GM19035 (cell line): Measurements from ENCODE around the gene MYOZ1.
"Not testable (repeated sequence)": the region's sequence is repeated elsewhere in the genome, so short reads cannot be mapped to it uniquely, and the experiment has no call there.

Source experiments
- ATAC-seq: cut with Tn5 transposase; IDR thresholded peaks from one replicate; pipeline ENCODE4 v1.9.1; 2021; ENCODE audit not compliant: unreplicated experiment

MYOZ1 gene

DNA sequence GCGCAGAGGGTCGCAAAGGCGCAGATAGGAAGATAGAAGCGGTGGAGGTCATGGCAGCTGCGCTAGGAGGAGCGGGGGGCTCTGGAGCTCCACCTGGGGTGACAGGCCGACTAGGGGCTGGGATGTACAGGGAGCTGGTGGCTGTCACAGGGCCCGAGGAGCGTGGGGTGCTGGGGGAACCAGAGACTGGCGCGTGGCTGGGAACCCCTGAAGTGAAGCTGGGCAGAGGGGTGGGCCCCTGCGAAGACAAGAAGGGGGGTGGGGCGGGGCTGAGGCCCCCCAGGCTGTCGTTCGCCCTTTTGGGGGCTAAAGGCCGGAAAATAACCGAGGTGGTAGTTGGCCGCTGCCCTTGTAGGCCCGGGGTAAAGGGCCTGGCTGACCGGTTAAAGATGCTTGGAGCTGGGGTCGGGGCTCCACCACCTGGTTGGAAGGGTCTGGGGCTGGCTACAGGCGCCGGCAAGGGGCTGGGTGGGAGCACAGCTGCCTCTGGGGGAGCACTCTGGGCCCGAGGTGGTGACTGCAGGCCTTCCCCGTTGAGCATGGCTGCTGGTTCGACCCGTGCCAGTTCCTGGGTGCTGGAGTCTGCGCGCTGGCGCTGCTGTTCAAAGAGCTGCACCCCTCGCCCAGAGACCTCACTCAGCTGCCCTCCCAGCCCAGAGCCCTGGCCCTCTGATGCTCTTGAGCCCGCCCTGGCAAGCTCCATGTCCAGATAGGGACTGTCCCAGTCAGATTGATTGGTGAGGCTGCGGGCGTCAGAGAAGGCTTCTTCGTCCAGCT is 6.8 kb upstream of the MYOZ1 start:
- ATAC-seq, result no peak

- ATAC-seq, result no peak
These were observed 6.1 kb upstream of the MYOZ1 start for GRCh38 chr10:73647211-73647874.

DNA sequence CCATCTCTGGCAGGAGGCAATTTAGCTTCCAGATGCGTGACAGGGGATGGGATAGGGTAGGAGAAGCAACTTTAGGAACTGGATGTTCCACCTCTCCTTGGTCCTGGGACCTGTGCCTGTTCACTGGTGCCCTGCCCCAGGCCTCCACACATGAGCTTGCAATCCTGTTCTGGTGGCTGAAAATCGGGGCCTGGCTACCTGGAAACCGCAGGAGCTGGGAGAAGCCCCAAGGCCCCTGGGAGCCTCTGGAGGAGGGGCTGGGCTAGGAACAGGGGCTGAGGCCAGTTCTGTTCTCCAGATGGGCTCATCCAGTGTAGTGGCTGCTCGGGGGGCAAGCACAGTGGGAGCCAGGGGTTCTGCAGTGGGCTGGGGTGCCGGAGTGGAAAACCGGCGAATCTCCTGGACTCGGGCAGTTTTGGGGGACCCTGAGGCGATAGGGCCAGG is 5.3 kb upstream of the MYOZ1 start:
- no peak for ATAC-seq

- no peak for ATAC-seq
These were observed 4.0 kb upstream of the MYOZ1 start for GRCh38 chr10:73645251-73645650.

- no peak for ATAC-seq
These were observed 3.5 kb upstream of the MYOZ1 start for GRCh38 chr10:73644767-73645166.

DNA sequence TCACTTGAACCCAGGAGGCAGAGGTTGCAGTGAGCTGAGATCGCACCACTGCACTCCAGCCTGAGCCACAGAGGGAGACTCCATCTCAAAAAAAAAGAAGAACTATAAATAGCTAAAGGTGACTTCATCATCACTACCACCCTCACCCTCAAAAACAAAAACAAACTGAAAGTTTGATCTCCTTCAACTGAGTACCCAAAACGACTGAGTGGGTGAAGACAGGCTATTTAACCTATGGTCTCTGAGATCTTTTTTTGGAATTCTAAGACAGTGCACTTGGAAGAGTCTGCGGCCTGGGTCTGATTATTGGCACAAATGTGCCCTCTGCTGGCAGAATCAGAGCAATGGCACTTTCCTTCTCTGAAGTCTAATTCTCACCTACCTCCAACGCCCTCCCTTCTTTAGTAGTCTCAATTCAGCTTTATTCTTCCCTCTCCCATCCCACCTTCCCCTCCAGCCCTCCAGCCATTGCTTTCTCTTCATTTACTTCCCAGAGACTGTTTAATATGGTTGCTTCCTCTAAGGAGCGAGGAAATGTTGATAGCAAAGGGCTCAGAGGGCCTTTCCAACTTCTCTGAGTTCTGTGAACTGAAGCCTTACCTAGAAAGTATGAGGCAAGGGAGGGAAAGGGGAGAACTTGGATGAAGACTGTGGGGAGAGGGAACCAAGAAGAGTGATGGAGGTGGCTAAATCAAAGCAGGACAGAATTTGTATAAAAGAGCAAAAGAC is 2.9 kb upstream of the MYOZ1 start:
- ATAC-seq, result no peak

DNA sequence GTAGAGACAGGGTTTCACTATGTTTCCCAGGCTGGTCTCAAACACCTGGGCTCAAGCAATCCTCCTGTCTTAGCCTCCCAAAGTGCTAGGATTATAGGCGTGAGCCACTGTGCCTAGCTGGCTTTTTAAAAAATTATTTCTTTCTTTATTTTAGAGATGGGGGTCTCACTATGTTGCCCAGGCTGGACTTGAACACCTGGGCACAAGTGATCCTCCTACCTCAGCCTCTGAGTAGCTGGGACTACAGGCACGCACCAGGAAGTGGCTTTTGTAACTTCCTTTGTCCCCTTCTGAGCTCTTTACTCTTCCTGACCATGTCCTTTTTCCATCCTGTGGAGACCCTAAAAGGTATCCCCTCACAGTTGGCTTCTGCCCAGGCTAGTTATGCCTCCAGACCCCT is 2.1 kb upstream of the MYOZ1 start:
- ATAC-seq, result no peak

DNA sequence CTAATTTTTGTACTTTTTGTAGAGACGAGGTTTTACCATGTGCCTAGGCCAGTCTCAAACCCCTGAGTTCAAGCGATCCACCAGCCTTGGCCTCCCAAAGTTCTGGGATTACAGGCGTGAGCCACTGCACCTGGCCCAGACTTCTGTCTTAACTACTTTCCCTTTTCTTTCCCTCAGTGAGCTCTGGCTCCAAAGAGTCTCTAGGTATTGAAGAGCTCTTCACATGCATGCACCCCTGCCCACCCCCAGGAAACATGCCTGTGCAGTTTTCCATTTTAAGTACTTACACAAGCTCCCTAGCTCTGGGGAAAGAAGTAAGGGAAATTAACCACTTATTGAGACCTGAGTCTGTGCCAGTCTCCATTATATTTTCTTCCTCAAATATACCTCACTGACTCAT is 2.0 kb downstream of the MYOZ1 start:
- no peak for ATAC-seq

- no peak for ATAC-seq
These were observed 5.5 kb downstream of the MYOZ1 start for GRCh38 chr10:73635781-73636180.

- no peak for ATAC-seq
These were observed 6.9 kb downstream of the MYOZ1 start for GRCh38 chr10:73634421-73634820.

DNA sequence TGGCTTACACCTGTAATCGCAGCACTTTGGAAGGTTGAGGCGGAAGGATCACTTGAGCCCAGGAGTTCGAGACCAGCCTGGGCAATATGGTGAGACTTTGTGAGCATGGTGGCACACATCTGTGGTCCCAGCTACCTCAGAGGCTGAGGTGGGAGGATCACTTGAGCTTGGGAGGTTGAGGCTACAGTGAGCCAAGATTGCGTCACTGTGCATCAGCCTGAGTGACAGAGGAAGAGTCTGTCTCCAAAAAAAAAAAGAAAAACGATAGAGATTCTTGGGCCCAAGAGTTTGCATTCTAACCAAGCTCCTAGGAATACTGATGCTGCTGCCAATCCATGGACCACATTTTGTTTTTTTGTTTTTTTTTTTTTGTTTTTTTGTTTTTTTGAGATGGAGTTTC is 12.1 kb downstream of the MYOZ1 start:
- ATAC-seq, result no peak

DNA sequence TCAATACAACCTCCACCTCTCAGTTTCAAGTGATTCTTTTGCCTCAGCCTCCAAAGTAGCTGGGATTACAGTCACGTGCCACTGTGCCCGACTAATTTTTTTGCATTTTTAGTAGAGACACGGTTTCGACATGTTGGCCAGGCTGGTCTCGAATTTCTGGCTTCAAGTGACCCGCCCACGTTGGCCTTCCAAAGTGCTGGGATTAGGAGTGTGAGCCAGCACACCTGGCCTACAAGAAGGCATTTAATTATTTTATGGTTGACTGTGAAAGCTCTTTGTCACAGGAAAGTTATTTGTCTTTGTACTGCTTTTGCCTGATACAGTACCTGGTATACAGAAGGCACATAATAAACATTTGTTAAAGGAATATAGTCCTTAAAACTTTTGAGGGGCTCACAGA is 12.9 kb downstream of the MYOZ1 start:
- ATAC-seq, result no peak

DNA sequence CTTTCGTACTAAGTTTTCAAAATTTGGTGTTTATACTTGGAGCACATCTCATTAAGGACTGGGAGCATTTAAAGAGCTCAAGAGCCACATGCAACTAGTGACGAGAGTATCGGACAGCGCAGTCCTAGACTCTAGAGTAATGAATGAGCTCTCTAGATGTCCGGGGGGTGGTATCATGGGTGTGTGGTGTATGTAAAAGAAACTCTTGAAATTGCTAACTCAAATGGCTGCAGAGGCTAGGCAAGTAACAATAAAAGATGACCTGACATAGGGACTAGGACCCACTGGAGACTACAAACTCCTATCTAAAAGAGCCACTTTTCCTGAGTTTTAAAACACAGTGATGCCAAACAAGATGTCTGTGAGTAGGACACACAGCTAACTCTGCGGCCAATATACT is 14.0 kb downstream of the MYOZ1 start:
- no peak for ATAC-seq

DNA sequence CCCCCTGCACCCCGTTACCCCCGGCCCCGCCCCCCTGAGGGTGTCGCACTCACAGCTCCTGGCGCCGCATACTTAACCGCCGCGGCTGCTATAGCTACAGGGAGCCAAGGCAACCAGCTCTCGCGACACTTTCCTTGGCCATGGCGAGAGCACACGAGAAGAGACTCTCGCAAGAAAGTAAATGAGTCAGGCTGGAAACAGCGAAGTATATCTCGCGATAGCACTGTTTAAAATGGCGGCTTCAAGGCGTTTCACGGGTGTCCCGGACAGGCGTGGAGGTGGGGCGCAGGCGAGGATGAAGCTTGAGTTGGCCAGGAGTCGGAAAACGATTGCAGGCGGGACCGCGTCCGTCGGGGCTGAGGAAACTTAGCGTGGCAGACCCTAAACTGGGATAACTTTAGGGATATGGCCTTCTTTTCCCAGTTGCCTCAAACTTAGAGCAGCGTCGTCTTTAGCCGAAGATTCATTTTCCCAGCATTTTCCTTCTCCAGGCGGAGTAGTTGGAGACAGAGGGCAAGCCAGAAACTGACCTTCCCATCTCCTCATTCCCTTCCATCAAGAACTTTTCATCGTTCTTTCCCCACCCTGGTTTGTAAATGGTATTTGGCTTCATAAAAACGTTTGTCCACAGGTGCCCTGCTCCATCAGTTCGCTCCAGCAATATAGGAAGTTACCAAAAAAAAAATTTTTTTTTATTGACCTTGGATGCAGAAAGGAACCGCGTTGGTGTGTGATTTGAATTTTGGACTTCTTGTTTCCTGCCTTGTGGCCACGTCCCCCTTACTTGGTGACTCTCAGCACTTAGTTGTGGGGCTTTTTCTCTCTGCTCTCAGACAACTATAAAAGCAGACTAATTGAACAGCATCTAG is 15.2 kb downstream of the MYOZ1 start:
- ATAC-seq, result peak; percentile 97

- peak; percentile 32 for ATAC-seq
These were observed 16.0 kb downstream of the MYOZ1 start for GRCh38 chr10:73625004-73625883.

DNA sequence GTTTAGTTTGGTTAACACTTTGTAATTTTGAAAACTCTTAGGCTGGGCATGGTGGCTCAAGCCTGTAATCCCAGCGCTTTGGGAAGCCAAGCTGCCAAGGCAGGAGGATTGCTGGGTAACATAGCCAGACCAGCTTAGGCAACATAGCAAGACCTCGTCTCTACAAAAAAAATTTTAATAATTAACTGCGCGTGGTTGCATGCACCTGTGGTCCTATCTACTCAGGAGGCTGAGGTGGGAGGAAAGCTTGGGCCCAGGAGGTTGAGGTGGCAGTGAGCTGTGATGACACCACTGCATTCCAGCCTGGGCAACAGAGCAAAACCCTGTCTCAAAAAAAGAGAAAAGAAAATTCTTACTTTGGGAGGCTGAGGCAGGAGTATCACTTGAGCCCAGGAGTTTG is 18.2 kb downstream of the MYOZ1 start:
- no peak for ATAC-seq

GRCh38 chr10:73620974-73621373 is 20.3 kb downstream of the MYOZ1 start:
- ATAC-seq, result not testable (repeated sequence)

GRCh38 chr10:73617143-73617542 is 24.1 kb downstream of the MYOZ1 start:
- ATAC-seq, result not testable (repeated sequence)

DNA sequence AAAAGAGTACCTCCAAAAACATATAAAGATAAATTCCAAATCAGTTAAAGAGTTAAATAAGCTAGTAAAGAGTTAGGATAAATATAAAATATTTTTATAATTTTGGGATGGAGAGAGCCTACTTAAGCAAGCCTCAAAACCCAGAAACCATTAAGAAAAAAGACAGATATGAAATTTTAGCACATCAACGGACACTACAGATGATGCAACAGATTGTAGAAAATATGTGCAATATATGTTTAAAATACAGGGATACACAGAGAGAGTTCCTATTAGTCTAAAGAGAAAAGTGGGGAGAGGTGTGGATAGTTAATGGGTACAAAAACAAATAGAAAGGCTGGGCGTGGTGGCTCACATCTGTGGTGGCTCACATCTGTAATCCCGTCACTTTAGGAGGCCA is 26.6 kb downstream of the MYOZ1 start:
- ATAC-seq, result no peak

- no peak for ATAC-seq
These were observed 32.2 kb downstream of the MYOZ1 start for GRCh38 chr10:73609116-73609515.
